ENCODE data around the gene INMT. TPM values are rescaled to one million over a fixed set of nuclear protein-coding genes. Genes with fewer than 3 reads are reported as not detected.

The INMT gene
- total and polyA plus RNA-seq, 12 donors, result 12.3 to 57.3 (median 26.9) TPM

- DNase-seq, result peak; percentile 73 to 83
- Histone ChIP-seq H3K4me3 (peak overlapping the region in 8 of 10 donors; percentile 42 to 59 (median 54)), H3K4me1 (peaks cover 16 to 69% (median 48%) of the 10 kb centered on the region in 9 donors), H3K27ac (peak overlapping the region; percentile 62 to 93 (median 82)), H3K36me3 (peaks cover 0 to 7% (median 0%) of the 10 kb centered on the region in 9 donors), H3K27me3 (no peaks in the 10 kb centered on the region), H3K9me3 (peaks cover 0 to 10% (median 0%) of the 10 kb centered on the region in 11 donors)
- intact Hi-C loops (cut with DNase I), result loop anchor here in 2 of 10 donors (5.0 kb wide), 2 partner anchors 166 to 186 kb away; no protein-coding TSS in a partner anchor
- TF ChIP-seq, protein P1, sequence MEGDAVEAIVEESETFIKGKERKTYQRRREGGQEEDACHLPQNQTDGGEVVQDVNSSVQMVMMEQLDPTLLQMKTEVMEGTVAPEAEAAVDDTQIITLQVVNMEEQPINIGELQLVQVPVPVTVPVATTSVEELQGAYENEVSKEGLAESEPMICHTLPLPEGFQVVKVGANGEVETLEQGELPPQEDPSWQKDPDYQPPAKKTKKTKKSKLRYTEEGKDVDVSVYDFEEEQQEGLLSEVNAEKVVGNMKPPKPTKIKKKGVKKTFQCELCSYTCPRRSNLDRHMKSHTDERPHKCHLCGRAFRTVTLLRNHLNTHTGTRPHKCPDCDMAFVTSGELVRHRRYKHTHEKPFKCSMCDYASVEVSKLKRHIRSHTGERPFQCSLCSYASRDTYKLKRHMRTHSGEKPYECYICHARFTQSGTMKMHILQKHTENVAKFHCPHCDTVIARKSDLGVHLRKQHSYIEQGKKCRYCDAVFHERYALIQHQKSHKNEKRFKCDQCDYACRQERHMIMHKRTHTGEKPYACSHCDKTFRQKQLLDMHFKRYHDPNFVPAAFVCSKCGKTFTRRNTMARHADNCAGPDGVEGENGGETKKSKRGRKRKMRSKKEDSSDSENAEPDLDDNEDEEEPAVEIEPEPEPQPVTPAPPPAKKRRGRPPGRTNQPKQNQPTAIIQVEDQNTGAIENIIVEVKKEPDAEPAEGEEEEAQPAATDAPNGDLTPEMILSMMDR (IDR thresholded peaks at IDR 0.05), result no peak
- ATAC-seq, result peak; percentile 65 to 84 (median 76)
- WGBS, 2 donors, result 39 to 48% methylated on average over 16 of the region's 16 CpGs
Observed at GRCh38 chr7:30750683-30751650, 968 bp upstream of the INMT start.

DNA sequence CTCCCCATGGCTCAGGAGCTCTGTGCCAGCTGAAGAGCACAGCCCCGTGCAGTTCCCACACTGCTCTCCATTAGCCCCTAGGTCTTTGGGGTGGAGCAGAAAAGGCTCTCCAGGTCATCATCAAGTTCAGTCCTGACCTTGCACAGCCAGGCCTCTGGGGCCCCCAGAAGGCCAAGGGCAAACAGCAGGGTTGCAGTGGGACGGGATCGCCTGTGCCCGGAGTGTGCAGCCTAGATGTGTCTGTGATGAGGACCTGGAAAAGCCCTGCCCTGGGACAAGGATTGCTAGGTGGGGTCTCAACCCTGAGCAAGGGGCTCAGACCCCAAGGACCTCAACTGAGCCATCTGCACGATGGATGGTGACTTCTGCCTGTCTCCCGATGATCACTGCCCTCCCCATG lies 549 bp downstream of the INMT start:
- Histone ChIP-seq H3K9me3 (peaks cover 0 to 10% (median 0%) of the 10 kb centered on the region in 11 donors), H3K4me3 (peak overlapping the region; percentile 38 to 59 (median 50)), H3K27me3 (no peaks in the 10 kb centered on the region), H3K36me3 (peaks cover 0 to 7% (median 0%) of the 10 kb centered on the region in 9 donors), H3K4me1 (peaks cover 16 to 83% (median 60%) of the 10 kb centered on the region in 9 donors), H3K27ac (peak overlapping the region; percentile 62 to 93 (median 82))
- WGBS, 2 donors, result 58 to 63% methylated on average over 6 of the region's 6 CpGs
- no peak for DNase-seq
- intact Hi-C loops (cut with DNase I), result loop anchor here in 2 of 10 donors (5.0 kb wide), 2 partner anchors 165 to 185 kb away; no protein-coding TSS in a partner anchor
- peak in 1 of 8 donors; percentile 4 for ATAC-seq
- TF ChIP-seq, protein P1 (IDR thresholded peaks at IDR 0.05), result no peak

DNA sequence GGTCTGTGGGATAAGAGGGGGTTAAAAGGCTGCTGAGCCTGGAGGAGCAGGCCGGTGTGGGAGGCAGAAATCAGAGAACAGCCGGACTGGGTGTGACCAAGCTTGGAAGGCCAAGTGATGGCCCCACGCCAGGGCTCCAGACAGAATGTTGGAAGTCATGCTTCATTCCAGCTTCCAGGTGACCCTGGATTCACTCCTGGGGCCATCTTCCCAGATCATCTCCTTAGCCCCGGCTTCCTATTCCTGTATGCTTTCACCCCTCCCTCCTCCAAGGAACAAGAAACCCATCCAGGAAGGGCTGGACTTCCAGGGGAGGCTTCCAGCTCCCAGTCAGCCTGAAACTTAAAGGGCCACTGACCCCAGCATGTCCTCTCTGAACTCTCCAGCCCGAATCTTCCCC lies 1.0 kb downstream of the INMT start:
- Histone ChIP-seq H3K4me3 (peak overlapping the region; percentile 38 to 59 (median 50)), H3K4me1 (peaks cover 19 to 88% (median 63%) of the 10 kb centered on the region in 9 donors), H3K27ac (peak overlapping the region; percentile 62 to 93 (median 82)), H3K36me3 (peaks cover 0 to 9% (median 0%) of the 10 kb centered on the region in 9 donors), H3K9me3 (peaks cover 0 to 10% (median 0%) of the 10 kb centered on the region in 11 donors), H3K27me3 (no peaks in the 10 kb centered on the region)
- TF ChIP-seq, protein P1 (IDR thresholded peaks at IDR 0.05), result no peak
- DNase-seq, result peak; percentile 83 to 89
- 8 to 20% methylated on average over 5 of the region's 5 CpGs for WGBS, 2 donors
- intact Hi-C loops (cut with DNase I), result loop anchor here in 2 of 10 donors (5.0 kb wide), 2 partner anchors 164 to 184 kb away; no protein-coding TSS in a partner anchor
- ATAC-seq, result peak; percentile 36 to 66 (median 50)

DNA sequence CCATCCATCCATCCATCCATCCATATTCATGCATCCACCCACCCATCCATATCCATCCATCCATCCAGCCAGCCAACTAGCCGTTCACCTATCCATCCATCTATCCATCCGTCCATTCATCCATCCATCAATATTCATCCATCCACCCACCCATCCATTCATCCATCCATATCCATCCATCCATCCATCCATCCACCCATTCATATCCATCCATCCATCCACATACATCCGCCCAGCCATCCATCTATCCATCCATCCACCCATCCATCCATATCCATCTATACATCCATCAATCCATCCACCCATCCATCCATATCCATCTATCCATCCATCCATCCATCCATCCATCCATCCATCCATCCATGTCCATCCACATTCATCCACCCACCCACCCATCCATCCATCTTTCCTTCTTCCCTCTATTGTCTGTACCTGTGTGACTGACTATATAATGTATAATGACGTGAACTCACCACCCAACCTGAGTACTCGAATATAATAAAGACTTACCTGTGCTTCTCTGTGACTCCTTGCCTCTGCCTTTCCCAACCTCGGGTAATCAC lies 2.5 kb downstream of the INMT start:
- WGBS, 2 donors, result 91 to 93% methylated on average over 6 of the region's 6 CpGs
- Histone ChIP-seq H3K27me3 (no peaks in the 10 kb centered on the region), H3K36me3 (peaks cover 0 to 14% (median 0%) of the 10 kb centered on the region in 9 donors), H3K4me1 (peaks cover 19 to 95% (median 66%) of the 10 kb centered on the region in 9 donors), H3K4me3 (peak overlapping the region in 8 of 10 donors; percentile 42 to 59 (median 54)), H3K9me3 (peaks cover 0 to 10% (median 0%) of the 10 kb centered on the region in 11 donors), H3K27ac (peak overlapping the region in 2 of 10 donors; percentile 87 to 93)
- intact Hi-C loops (cut with DNase I), result loop anchor here in 2 of 10 donors (5.0 kb wide), 2 partner anchors 163 to 183 kb away; no protein-coding TSS in a partner anchor
- TF ChIP-seq, protein P1 (IDR thresholded peaks at IDR 0.05), result no peak
- DNase-seq, result no peak
- ATAC-seq, result no peak
